GM12872 (cell line): ENCODE measurements around the gene CDC42EP1.

Source experiments
- TF ChIP-seq, protein P1 (sequence below): IDR thresholded peaks from 3 replicates; pipeline ENCODE4 v1.5.1; 2011; ENCODE audit warnings: low read depth, mild to moderate bottlenecking, low read length, moderate library complexity; ENCODE audit not compliant: insufficient read depth

Gene CDC42EP1

DNA sequence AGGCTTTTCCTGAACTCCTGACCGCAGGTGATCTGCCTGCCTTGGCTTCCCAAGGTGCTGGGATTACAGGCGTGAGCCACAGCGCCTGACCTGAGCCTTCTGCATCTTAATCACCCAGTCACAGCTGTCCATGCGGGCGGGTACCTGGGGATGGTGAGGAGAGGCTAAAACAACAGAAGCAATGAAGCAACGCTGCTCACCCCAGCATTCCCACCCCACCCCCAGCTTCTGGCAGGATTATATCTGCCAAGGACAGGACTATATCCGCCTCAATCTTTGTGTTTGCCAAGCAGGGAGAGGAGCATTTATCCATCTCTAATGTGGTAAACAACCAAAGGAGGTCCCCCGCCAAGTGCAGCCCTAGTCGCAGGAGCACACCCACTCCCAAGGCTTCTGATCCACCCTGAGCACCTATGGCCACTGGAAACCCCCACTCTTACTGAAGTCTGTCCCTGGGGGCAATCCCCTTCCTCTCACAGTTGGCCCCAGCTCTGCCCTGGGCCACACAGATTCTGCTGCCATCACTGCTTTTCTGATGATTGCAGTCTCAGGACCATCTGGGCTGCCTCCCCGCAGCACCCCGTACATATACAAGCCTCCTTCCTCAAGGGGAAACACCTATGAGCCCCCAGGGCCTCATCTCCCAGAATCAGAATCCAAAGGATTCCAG is 28.4 kb downstream of the CDC42EP1 start:
- TF ChIP-seq, protein P1, sequence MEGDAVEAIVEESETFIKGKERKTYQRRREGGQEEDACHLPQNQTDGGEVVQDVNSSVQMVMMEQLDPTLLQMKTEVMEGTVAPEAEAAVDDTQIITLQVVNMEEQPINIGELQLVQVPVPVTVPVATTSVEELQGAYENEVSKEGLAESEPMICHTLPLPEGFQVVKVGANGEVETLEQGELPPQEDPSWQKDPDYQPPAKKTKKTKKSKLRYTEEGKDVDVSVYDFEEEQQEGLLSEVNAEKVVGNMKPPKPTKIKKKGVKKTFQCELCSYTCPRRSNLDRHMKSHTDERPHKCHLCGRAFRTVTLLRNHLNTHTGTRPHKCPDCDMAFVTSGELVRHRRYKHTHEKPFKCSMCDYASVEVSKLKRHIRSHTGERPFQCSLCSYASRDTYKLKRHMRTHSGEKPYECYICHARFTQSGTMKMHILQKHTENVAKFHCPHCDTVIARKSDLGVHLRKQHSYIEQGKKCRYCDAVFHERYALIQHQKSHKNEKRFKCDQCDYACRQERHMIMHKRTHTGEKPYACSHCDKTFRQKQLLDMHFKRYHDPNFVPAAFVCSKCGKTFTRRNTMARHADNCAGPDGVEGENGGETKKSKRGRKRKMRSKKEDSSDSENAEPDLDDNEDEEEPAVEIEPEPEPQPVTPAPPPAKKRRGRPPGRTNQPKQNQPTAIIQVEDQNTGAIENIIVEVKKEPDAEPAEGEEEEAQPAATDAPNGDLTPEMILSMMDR = no peak

DNA sequence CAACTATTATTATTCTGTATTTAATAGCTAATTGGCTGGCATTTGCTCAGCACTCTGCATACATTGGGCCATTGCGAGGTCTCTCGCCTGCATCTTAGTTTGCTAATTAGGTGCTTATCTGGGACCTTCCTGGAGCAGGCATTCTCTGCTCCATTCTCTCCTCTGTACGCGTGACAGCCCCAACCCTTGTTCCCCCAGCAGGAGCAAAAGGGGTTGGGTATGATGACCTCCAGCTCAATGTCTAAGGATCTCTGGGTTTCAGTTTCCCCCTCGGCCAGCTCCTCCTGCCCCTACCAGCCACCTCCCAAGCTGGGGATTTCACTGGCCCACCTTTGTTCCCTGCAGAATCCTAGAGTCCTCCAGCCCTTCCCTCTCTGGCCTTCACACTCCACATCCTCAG is 29.4 kb downstream of the CDC42EP1 start:
- TF ChIP-seq, protein P1 = no peak

DNA sequence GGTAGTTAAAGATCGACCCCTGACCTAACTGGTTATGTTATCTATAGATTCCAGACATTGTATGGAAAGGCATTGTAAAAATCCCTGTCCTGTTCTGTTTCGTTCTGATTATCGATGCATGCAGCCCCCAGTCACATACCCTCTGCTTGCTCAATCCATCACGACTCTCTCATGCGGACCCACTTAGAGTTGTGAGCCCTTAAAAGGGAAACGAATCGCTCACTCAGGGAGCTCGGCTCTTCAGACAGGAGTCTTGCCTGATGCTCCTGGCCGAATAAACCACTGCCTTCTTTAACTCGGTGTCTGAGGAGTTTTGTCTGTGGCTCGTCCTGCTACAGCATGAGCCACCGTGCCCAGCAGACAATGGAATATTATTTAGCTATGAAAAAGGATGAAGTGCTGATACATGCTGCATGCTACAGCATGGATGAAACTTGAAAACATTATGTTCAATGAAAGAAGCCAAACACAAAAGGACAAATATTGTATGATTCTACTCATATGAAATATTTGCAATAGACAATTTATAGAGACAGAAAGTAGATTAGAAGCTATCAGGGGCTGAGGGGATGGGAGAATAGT is 31.6 kb downstream of the CDC42EP1 start:
- TF ChIP-seq, protein P1 = no peak

DNA sequence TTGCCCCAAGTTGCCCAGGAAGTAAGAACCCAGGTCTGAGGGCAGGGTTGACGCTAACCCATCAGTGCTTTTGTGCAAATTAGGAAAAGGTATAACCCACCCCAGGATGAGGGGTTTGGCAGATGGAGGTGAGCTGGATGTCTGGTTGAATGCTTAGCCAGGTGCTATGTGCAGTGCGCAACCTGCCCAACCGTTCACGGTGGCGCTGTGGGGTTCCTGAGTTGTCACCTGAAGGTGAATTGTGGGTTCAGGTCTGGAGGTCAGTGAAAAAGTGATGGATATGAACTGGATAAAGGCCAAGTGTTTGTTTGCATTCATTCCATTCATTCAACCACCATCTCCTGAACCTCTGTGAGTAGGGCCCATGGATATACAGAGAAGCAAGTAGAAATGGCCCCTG is 34.0 kb downstream of the CDC42EP1 start:
- TF ChIP-seq, protein P1 = no peak

DNA sequence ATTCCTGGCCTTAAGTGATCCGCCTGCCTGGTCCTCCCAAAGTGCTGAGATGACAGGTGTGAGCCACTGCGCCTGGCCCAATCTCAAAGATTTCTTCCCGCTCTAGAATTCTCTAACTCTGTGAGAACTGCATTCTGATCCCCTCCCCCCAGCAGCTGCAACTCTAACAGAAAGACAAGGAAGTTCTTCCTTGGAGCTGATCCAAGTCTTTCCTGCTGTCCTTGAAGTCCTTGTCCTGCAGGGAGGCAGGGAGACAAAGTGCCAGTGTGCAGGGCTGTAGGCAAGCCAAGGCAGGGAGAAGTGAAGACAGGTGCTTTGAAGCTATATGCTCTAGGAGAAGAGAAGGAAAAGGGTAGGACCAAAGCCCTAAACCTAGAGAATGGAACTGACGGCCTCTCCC is 38.9 kb downstream of the CDC42EP1 start:
- TF ChIP-seq, protein P1 = no peak

DNA sequence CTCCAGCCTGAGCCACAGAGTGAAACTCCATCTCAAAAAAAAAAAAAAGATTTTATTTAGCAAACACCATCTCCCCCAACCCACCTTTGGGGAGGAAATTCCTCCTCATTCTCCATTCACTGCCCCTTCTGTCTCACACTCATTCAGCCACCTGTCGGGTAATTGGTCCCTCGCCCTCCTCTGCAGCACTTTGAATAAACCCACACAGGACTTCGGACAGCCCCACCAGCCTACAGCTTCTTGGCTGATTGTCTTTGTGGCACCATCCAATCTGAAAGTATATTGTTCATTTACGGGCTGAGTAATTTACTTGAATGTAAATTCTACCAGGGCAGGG is 40.9 kb downstream of the CDC42EP1 start:
- TF ChIP-seq, protein P1 = no peak

DNA sequence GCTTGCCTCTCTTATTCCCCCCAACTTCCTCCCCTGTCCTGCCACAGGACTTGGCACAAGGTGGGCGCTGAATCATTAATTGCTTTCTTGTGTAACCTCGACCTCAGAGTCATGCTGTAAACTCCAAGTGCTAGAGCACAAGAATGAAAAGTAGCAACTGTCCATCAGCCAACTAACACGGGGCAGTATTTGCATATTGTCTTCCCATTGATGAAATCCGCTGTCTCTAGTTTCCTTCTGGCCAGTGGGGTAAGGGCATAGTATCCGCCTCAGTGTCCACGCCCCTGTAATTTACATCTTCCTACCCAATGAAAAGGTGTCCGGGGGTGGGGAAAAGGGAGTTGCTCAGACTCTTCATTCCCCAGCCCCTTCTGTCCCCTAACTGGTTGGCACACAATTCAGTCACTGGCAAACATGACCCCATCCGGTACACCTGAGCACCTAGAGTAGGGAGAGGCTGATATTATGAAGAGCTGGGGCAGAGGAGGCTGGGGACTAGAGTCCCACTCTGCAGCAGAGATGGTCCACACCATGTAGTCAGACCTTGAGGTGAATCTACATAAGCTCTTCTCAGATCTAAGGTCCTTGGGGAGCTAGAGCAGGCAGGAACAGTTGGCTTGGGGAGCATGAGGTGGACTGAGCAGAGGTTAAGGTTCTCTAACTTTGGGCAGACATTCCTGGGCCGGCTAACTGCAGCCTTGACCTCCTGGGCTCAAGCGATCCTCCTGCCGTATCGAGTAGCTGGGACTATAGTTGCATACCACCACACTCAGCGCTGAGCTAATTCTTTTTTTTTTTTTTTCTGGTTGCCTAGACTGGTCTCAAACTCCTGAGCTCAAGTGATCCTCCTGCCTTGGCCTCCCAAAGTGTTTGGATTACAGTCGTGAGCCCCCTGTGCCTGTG is 41.5 kb downstream of the CDC42EP1 start:
- TF ChIP-seq, protein P1 = no peak
